Left lung (tissue), 10 donors: Measurements from ENCODE around the gene HAPLN3. TPM values are rescaled to one million over a fixed set of nuclear protein-coding genes. Genes with fewer than 3 reads are reported as not detected.
A peak's percentile ranks its signal among the peaks of the same experiment; 100 is the strongest.

ENCODE experiments used
- ATAC-seq: fragments of 200-7000 bp; cut with Tn5 transposase; one replicate; pipeline ENCODE4 v1.9.1; 2020; ENCODE audit warnings: moderate library complexity
- DNase-seq, 4 donors: peaks; one replicate each; pipeline ENCODE4 v3.0.0-alpha.2; 2013 to 2020
- H3K27ac ChIP-seq, 2 donors: fragments of 200-600 bp; sonication (generic) in 1 of 2; one replicate each; pipeline versions ENCODE4 v1.5.0 to v1.8.0; 2020 to 2021
- H3K27me3 ChIP-seq, 2 donors: fragments of 200-600 bp; sonication (generic) in 1 of 2; one replicate each; pipeline versions ENCODE4 v1.5.0 to v1.8.0; 2020 to 2021
- H3K36me3 ChIP-seq, 2 donors: fragments of 200-600 bp; sonication (generic) in 1 of 2; one replicate each; pipeline versions ENCODE4 v1.5.0 to v1.8.0; 2020 to 2021
- H3K4me1 ChIP-seq, 2 donors: fragments of 200-600 bp; one replicate each; pipeline ENCODE4 v1.8.0; 2021
- H3K4me3 ChIP-seq, 2 donors: fragments of 200-600 bp; sonication (generic) in 1 of 2; one replicate each; pipeline versions ENCODE4 v1.5.0 to v1.8.0; 2020 to 2021; ENCODE audit warnings: mild to moderate bottlenecking in 1 of 2
- H3K9me3 ChIP-seq, 2 donors: fragments of 200-600 bp; sonication (generic) in 1 of 2; one replicate each; pipeline versions ENCODE4 v1.5.0 to v1.8.0; 2020 to 2021
- intact Hi-C, 2 donors: fragments of 100-400 bp; cut with DNase I; formaldehyde crosslinking; loops; one replicate each; pipeline versions ENCODE4 v1.11.2 to v1.14.2; 2022
- polyA plus RNA-seq, 6 donors: library from polyadenylated mRNA; unstranded; fragments of 120-200 nt; gene quantifications; one replicate each; pipeline ENCODE4 v1.2.1, GENCODE V29; 2013; ENCODE audit not compliant: insufficient read length in 6 of 6
- total RNA-seq, 2 donors: library from RNA; stranded (reverse); fragmentation: NEBNext Ultra II Directional; extraction: Animal tissue kit (Norgen Biotek cat#: 25700); gene quantifications; one replicate each; pipeline ENCODE4 v1.2.1, GENCODE V29; 2021
- TF ChIP-seq, protein P1 (sequence below), 2 donors: fragments of 200-600 bp; sonication (generic) in 1 of 2; IDR thresholded peaks; one replicate each; pipeline versions ENCODE4 v1.5.0 to v1.8.0; 2021; ENCODE audit warnings: antibody characterized with exemption in 2 of 2
- donor health status: DM: no; HTN: yes; CAD: no.
- donor health status: DM: no; HTN: no; CAD: no.

The HAPLN3 gene
- total and polyA plus RNA-seq, 8 donors: 2.4 to 10.6 (median 4.4) TPM

DNA sequence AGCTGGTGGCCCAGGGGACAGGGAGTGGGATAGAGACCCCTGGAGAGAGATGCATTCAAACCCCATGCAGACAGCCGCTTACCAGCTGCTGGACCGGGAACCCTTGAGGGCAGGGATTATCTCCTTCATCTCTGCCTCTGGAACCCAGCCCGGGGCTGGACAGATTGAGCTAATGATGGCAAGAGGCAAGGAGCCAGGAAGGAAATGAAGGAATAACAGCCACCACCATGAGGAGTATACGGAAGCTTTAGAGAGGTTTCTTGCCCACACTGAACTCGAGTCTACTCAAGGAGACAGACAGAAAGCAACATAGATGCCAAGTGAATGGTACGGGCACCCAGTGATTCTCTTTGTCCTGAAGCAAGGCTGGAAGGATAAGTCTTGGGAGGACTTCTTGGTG, 23.2 kb downstream of the HAPLN3 start:
- Histone ChIP-seq H3K36me3 (no peaks in the 10 kb centered on the region), H3K4me3 (no peak overlapping the region), H3K4me1 (no peaks in the 10 kb centered on the region), H3K9me3 (no peaks in the 10 kb centered on the region), H3K27ac (no peak overlapping the region), H3K27me3 (peaks cover 0 to 41% of the 10 kb centered on the region in 2 donors)
- intact Hi-C loops: no loop called here
- DNase-seq: no peak
- TF ChIP-seq, protein P1, sequence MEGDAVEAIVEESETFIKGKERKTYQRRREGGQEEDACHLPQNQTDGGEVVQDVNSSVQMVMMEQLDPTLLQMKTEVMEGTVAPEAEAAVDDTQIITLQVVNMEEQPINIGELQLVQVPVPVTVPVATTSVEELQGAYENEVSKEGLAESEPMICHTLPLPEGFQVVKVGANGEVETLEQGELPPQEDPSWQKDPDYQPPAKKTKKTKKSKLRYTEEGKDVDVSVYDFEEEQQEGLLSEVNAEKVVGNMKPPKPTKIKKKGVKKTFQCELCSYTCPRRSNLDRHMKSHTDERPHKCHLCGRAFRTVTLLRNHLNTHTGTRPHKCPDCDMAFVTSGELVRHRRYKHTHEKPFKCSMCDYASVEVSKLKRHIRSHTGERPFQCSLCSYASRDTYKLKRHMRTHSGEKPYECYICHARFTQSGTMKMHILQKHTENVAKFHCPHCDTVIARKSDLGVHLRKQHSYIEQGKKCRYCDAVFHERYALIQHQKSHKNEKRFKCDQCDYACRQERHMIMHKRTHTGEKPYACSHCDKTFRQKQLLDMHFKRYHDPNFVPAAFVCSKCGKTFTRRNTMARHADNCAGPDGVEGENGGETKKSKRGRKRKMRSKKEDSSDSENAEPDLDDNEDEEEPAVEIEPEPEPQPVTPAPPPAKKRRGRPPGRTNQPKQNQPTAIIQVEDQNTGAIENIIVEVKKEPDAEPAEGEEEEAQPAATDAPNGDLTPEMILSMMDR (IDR thresholded peaks at IDR 0.05): no peak
- no peak for ATAC-seq

DNA sequence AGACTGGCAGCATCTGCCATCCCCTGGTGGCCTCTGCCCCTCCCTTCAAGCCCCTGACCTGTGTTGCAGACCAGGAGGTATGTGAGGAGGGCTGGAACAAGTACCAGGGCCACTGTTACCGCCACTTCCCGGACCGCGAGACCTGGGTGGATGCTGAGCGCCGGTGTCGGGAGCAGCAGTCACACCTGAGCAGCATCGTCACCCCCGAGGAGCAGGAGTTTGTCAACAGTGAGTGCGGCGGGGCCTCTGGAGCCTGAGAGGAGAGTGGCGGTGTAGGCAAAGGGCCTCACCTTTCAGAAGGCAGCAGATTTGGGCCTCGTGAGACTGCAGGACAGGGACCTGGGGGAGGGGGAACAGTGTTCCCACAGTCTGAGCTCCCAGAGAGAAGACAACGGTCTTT, 24.0 kb downstream of the HAPLN3 start:
- DNase-seq (peak in 1 of 4 donors; percentile 69), ATAC-seq (no peak)
- Histone ChIP-seq H3K36me3 (no peaks in the 10 kb centered on the region), H3K27me3 (peaks cover 0 to 41% of the 10 kb centered on the region in 2 donors), H3K4me3 (no peak overlapping the region), H3K9me3 (no peaks in the 10 kb centered on the region), H3K4me1 (no peaks in the 10 kb centered on the region), H3K27ac (no peak overlapping the region)
- intact Hi-C loops: no loop called here
- TF ChIP-seq, protein P1 (IDR thresholded peaks at IDR 0.05): no peak

DNA sequence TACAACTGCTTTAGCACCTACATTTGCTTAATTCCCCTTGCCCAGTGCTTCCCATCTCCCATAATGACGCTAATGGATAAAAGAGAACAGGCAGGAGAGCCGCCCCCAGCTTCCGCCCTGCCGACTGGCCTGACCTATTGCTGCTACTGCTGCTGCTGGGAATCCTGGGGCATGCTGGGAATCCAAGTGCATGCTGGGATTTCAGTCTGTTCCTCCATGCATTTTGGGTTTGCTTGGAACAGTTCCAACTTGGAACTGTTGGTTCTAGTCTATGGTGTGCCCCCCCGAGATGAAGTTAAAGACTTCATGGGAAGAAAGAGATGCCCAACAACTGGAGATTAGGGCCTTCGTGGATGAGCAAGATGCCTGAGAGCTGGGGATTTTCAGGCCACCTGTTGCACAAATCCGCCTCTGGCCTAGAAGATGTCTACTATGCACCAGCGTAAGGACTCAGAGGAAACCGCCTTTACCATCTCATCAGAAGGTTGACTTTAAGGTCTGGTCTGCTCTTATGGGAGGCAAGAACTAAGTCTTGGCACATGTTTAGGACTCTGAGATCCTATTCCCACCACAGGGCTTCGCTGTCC, 29.0 kb downstream of the HAPLN3 start:
- TF ChIP-seq, protein P1 (IDR thresholded peaks at IDR 0.05): no peak
- intact Hi-C loops: no loop called here
- DNase-seq (no peak), ATAC-seq (no peak)
- Histone ChIP-seq H3K4me1 (no peaks in the 10 kb centered on the region), H3K27me3 (peaks cover 0 to 22% of the 10 kb centered on the region in 2 donors), H3K4me3 (no peak overlapping the region), H3K9me3 (no peaks in the 10 kb centered on the region), H3K36me3 (no peaks in the 10 kb centered on the region), H3K27ac (no peak overlapping the region)

DNA sequence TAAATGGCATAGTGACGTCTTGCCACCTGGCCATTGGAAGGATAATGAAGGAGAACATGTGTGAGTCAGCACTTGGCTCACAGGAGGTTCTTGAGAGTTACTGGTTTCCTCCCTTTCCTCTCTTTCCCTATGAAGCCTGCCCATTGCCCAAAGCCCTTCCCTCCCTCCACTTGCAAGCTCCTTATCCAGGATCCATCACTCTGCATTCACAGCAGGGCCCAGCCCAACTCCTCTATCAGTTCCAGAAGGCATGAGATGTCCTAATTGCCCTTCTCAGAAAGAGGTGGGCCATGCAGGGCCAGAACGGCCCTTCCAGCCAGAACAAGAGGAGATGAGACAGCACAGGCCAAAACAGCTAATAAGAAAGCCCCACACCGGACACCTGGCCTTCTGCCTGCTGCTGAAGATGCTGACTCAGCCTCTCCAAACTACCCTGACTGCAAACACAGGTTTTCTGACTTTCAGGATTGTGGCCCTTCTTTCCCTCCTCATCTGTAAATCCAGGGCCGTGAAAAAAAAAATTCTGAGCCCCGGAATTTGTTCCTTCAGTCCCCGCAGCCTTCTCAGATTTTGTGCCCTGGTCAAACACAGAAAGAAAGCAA, 29.7 kb downstream of the HAPLN3 start:
- Histone ChIP-seq H3K27ac (no peak overlapping the region), H3K9me3 (no peaks in the 10 kb centered on the region), H3K27me3 (peaks cover 0 to 14% of the 10 kb centered on the region in 2 donors), H3K4me1 (no peaks in the 10 kb centered on the region), H3K36me3 (no peaks in the 10 kb centered on the region), H3K4me3 (no peak overlapping the region)
- ATAC-seq (peak; percentile 80), DNase-seq (no peak)
- TF ChIP-seq, protein P1 (IDR thresholded peaks at IDR 0.05): no peak
- intact Hi-C loops: no loop called here

DNA sequence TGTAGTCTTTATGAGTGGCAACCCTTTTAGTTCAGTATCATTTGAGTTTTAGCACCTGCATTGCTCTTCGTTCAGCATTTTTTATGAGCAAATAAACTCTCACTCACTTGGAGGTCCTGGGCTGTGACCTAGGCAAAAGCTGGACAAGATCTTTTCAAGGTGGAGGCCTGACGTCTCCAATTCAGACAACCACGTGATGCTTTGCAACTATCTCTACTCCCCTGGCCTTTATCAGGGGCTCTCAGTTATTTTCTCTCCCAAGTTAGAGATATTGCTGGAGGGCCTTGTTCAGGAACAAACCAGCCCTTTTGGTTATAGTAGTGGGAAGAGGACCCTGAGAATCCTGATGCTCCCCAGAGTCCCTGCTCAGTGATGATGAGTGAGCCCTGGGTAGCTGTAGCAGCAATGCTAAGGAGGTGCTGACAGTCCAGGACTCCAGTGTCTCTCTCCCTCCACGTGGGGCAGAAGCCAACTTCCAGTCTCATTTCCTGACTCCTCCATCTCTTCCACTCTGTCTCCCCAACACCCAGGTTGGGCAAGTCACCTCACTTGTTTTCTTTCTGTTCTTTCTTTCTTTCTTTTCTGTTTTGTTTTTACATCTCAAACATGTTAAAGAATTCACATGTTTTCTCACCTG, 30.4 kb downstream of the HAPLN3 start:
- no peak for DNase-seq
- intact Hi-C loops: no loop called here
- Histone ChIP-seq H3K4me1 (no peaks in the 10 kb centered on the region), H3K27ac (no peak overlapping the region), H3K27me3 (peaks cover 0 to 9% of the 10 kb centered on the region in 2 donors), H3K4me3 (no peak overlapping the region), H3K9me3 (no peaks in the 10 kb centered on the region), H3K36me3 (no peaks in the 10 kb centered on the region)
- ATAC-seq: no peak
- TF ChIP-seq, protein P1 (IDR thresholded peaks at IDR 0.05): no peak
